Measurements from ENCODE around the gene ERN2. TPM values are rescaled to one million over a fixed set of nuclear protein-coding genes. Genes with fewer than 3 reads are reported as not detected.
A peak's percentile ranks its signal among the peaks of the same experiment; 100 is the strongest.
"Not testable (repeated sequence)": the region's sequence is repeated elsewhere in the genome, so short reads cannot be mapped to it uniquely, and the experiment has no call there.

ERN2 gene
- total RNA-seq, 2 donors from 2014 or later: 1.3 to 1.4 TPM

DNA sequence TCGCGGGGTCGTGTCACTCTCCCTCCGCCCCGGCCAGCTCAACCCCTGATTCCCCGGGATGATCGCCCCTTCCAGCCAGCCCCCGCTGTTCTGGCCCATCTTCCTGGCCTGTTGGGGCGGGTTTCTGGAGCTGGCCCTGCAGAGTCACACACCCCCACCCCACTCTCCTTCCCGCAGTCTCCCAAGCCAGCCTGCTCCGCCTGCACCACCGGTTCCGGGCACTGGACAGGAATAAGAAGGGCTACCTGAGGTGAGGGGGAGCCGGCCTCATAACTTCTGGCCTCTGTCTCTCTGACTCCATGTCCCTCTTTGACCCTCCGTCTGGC lies 42.4 kb upstream of the ERN2 start:
- H3K9me3 ChIP-seq (ENCODE audit: control insufficient read depth, low read length): no peaks in the 10 kb centered on the region
- Mint-ChIP-seq H3K27ac (no peak overlapping the region), H3K4me1 (no peaks in the 10 kb centered on the region), H3K9me3 (peaks cover 12% of the 10 kb centered on the region), H3K4me3 (peak overlapping the region; percentile 46), H3K27me3 (ENCODE audit: insufficient read depth) (peaks cover 60% of the 10 kb centered on the region), H3K36me3 (ENCODE audit: low read depth) (peaks cover 1% of the 10 kb centered on the region)
- H3K27me3 ChIP-seq (ENCODE audit: control insufficient read depth, insufficient read depth, low read length, poor library complexity, severe bottlenecking): peaks cover 28% of the 10 kb centered on the region
- no peaks in the 10 kb centered on the region for H3K4me1 ChIP-seq (ENCODE audit: control insufficient read depth, insufficient read depth, low read length)
- 92 to 94% methylated on average over 9 to 15 of the region's 15 CpGs for WGBS, 2 experiments (ENCODE audit: insufficient coverage in 1 of 2, insufficient read length in 1 of 2)
- H3K4me3 ChIP-seq (ENCODE audit: low read length): no peak overlapping the region
- no peak overlapping the region for H3K9ac ChIP-seq (ENCODE audit: extremely low read depth, low read length, poor library complexity, severe bottlenecking)
- H3K27ac ChIP-seq (ENCODE audit: low read depth, low read length): no peak overlapping the region
- TF ChIP-seq, protein P1, sequence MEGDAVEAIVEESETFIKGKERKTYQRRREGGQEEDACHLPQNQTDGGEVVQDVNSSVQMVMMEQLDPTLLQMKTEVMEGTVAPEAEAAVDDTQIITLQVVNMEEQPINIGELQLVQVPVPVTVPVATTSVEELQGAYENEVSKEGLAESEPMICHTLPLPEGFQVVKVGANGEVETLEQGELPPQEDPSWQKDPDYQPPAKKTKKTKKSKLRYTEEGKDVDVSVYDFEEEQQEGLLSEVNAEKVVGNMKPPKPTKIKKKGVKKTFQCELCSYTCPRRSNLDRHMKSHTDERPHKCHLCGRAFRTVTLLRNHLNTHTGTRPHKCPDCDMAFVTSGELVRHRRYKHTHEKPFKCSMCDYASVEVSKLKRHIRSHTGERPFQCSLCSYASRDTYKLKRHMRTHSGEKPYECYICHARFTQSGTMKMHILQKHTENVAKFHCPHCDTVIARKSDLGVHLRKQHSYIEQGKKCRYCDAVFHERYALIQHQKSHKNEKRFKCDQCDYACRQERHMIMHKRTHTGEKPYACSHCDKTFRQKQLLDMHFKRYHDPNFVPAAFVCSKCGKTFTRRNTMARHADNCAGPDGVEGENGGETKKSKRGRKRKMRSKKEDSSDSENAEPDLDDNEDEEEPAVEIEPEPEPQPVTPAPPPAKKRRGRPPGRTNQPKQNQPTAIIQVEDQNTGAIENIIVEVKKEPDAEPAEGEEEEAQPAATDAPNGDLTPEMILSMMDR (conservative IDR thresholded peaks at IDR 0.05): no peak
- DNase-seq: no peak
- H3K36me3 ChIP-seq (ENCODE audit: control insufficient read depth, insufficient read depth, low read length): no peaks in the 10 kb centered on the region

DNA sequence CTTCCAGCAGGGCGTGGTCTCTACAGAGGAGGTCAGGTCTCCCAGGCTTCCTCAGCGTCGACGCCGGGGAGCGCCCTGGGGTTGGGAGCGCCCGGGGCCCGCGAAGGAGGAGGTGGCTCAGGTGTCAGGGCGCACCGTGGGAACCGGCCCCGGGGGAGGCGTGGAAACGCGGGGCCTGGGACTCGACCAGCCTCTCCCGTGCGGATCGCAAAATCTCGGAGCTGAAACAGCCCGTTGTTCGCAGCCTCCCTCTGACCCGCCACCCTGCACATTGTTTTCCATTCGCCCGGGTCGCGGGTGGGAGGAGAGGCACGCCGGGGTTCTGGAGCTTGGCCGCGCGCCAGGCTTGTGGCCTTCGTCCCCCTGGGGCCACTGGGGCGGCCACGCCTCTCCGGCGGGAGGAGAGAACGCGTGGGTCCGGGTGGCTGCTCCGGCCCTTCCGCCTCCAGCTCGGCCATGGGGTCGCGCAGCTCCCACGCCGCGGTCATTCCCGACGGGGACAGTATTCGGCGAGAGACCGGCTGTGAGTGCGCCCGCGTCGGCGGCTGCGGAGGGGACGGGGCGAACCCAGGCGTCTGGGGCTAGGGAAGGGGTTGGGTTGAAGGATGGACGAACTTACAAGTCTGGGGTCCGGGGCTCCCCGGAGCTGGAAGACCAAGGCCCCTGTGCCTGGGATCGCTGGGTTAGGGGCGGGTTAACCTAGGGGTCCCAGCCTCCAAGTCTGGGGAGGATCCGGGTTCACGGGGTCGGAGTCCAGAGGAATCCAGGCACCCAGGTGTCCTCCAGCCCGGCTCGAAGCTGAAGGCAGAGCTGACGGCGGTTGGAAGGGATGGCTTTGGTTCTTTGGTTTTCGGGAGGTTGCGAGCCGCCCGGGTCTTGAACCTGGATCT lies 41.8 kb upstream of the ERN2 start, which contains the start of gene CHP2:
Gene CHP2, plus strand, starts transcription at position 433 of the 890 bp plus-strand sequence. Its CDS starts 24 bp downstream, at position 457.
- TF ChIP-seq, protein P1 (conservative IDR thresholded peaks at IDR 0.05): no peak
- peaks cover 28% of the 10 kb centered on the region for H3K27me3 ChIP-seq (ENCODE audit: control insufficient read depth, insufficient read depth, low read length, poor library complexity, severe bottlenecking)
- DNase-seq: peak; percentile 64
- Mint-ChIP-seq H3K36me3 (ENCODE audit: low read depth) (peaks cover 1% of the 10 kb centered on the region), H3K27ac (no peak within 1 kb of the TSS), H3K4me3 (peak within 1 kb of the TSS; percentile 46), H3K27me3 (ENCODE audit: insufficient read depth) (peaks cover 60% of the 10 kb centered on the region), H3K9me3 (peaks cover 12% of the 10 kb centered on the region), H3K4me1 (no peaks in the 10 kb centered on the region)
- no peaks in the 10 kb centered on the region for H3K9me3 ChIP-seq (ENCODE audit: control insufficient read depth, low read length)
- H3K36me3 ChIP-seq (ENCODE audit: control insufficient read depth, insufficient read depth, low read length): no peaks in the 10 kb centered on the region
- H3K4me1 ChIP-seq (ENCODE audit: control insufficient read depth, insufficient read depth, low read length): no peaks in the 10 kb centered on the region
- WGBS, 2 experiments (ENCODE audit: insufficient coverage in 1 of 2, insufficient read length in 1 of 2): 44 to 72% methylated on average over 28 to 80 of the region's 80 CpGs
- H3K4me3 ChIP-seq (ENCODE audit: low read length): no peak within 1 kb of the TSS
- no peak within 1 kb of the TSS for H3K9ac ChIP-seq (ENCODE audit: extremely low read depth, low read length, poor library complexity, severe bottlenecking)
- no peak within 1 kb of the TSS for H3K27ac ChIP-seq (ENCODE audit: low read depth, low read length)

DNA sequence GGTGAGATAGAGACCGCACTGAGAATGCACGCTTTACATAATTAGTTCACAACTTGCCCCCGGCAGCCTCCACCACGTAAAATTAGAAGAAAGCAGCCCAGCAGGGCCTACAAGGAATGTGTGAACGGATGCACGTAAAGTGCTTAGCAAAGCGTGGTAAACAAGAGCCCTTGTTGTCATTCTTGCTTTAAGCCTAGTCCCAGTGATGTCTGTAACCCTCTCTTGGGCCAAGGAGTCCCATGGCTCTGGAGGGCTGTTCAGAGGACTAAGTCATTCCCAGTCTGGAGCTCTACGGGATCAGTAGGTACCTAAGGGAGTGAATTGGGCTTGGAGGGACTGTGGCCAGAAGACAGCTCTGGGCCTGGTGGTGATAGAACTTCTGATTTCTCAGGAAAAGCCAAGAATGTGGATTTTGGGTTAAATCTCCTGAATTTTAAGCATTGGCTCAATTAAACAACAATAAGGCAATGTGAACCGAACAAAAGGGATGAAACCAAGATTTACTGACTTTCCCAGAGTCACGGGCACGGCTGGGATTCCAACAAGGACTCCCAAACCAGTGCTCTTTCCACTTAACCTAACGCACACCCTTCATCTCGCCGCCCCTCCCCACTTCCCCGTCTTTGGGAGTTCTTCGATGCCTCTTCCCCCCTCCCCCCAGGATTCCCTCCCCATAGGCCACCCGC lies 41.0 kb upstream of the ERN2 start:
- Histone ChIP-seq H3K9ac (ENCODE audit: extremely low read depth, low read length, poor library complexity, severe bottlenecking) (no peak overlapping the region), H3K4me3 (ENCODE audit: low read length) (no peak overlapping the region), H3K36me3 (ENCODE audit: control insufficient read depth, insufficient read depth, low read length) (no peaks in the 10 kb centered on the region), H3K4me1 (ENCODE audit: control insufficient read depth, insufficient read depth, low read length) (no peaks in the 10 kb centered on the region), H3K9me3 (ENCODE audit: control insufficient read depth, low read length) (no peaks in the 10 kb centered on the region), H3K27me3 (ENCODE audit: control insufficient read depth, insufficient read depth, low read length, poor library complexity, severe bottlenecking) (peaks cover 28% of the 10 kb centered on the region), H3K27ac (ENCODE audit: low read depth, low read length) (no peak overlapping the region)
- 64 to 87% methylated on average over 9 to 17 of the region's 17 CpGs for WGBS, 2 experiments (ENCODE audit: insufficient coverage in 1 of 2, insufficient read length in 1 of 2)
- peaks cover 60% of the 10 kb centered on the region for H3K27me3 Mint-ChIP-seq (ENCODE audit: insufficient read depth)
- peak; percentile 70 for DNase-seq
- peaks cover 1% of the 10 kb centered on the region for H3K36me3 Mint-ChIP-seq (ENCODE audit: low read depth)
- H3K27ac Mint-ChIP-seq: no peak overlapping the region
- H3K9me3 Mint-ChIP-seq: peaks cover 12% of the 10 kb centered on the region
- no peaks in the 10 kb centered on the region for H3K4me1 Mint-ChIP-seq
- TF ChIP-seq, protein P1 (conservative IDR thresholded peaks at IDR 0.05): no peak
- H3K4me3 Mint-ChIP-seq: peak overlapping the region; percentile 46

DNA sequence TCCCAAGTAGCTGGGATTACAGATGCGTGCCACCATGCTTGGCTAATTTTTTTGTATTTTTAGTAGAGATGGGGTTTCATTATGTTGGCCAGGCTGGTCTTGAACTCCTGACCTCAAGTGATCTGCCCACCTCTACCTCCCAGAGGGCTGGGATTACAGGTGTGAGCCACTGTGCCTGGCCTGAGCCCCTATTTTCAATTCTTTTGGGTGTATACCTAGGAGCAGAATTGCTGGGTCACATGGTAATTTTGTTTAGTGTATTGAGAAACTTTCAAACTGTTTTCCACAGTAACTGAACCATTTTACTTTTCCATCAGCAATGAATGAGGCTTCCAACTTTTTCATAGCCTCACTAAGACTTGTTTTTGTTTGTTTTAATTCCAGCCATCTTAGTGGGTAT lies 38.0 kb upstream of the ERN2 start:
- H3K36me3 ChIP-seq (ENCODE audit: control insufficient read depth, insufficient read depth, low read length); H3K9me3 Mint-ChIP-seq; H3K27ac ChIP-seq (ENCODE audit: low read depth, low read length); H3K4me3 Mint-ChIP-seq; H3K36me3 Mint-ChIP-seq (ENCODE audit: low read depth); H3K4me1 ChIP-seq (ENCODE audit: control insufficient read depth, insufficient read depth, low read length); H3K4me1 Mint-ChIP-seq; H3K27ac Mint-ChIP-seq; H3K9me3 ChIP-seq (ENCODE audit: control insufficient read depth, low read length); DNase-seq; H3K9ac ChIP-seq (ENCODE audit: extremely low read depth, low read length, poor library complexity, severe bottlenecking); H3K4me3 ChIP-seq (ENCODE audit: low read length): not testable (repeated sequence)
- WGBS, 2 experiments (ENCODE audit: insufficient coverage in 1 of 2, insufficient read length in 1 of 2): no CpG with 5 or more reads among the region's 1 CpG
- peaks cover 42% of the 10 kb centered on the region for H3K27me3 Mint-ChIP-seq (ENCODE audit: insufficient read depth)
- H3K27me3 ChIP-seq (ENCODE audit: control insufficient read depth, insufficient read depth, low read length, poor library complexity, severe bottlenecking): peaks cover 31% of the 10 kb centered on the region

All from endodermal cell (in vitro differentiated cells).